WTC11 (cell line): Measurements from ENCODE around the gene KLRK1.
"Not testable (repeated sequence)": the region's sequence is repeated elsewhere in the genome, so short reads cannot be mapped to it uniquely, and the experiment has no call there.

Experiments used
- CTCF ChIP-seq: fragments of 200-600 bp; IDR thresholded peaks from 2 replicates; pipeline ENCODE4 v1.8.0; 2022; ENCODE audit warnings: antibody characterized with exemption
- FOXJ3 ChIP-seq: sonication (generic); formaldehyde crosslinking; IDR thresholded peaks from 2 replicates; pipeline ENCODE4 v1.9.0; 2021; ENCODE audit warnings: missing genetic modification reagents, mild to moderate bottlenecking, borderline replicate concordance
- RELA ChIP-seq: sonication (generic); formaldehyde crosslinking; IDR thresholded peaks from 2 replicates; pipeline ENCODE4 v1.8.1; 2022; ENCODE audit warnings: missing genetic modification reagents, mild to moderate bottlenecking, borderline replicate concordance

- TF ChIP-seq RELA (CRISPR knock-in tag); FOXJ3 (CRISPR knock-in tag); CTCF: not testable (repeated sequence)
Observed at GRCh38 chr12:10424260-10424899, 34.5 kb upstream of the KLRK1 start.
